GM19438 (cell line): ENCODE data around the gene FAR2.
"Not testable (repeated sequence)": the region's sequence is repeated elsewhere in the genome, so short reads cannot be mapped to it uniquely, and the experiment has no call there.

Source experiments
- ATAC-seq: cut with Tn5 transposase; IDR thresholded peaks from one replicate; pipeline ENCODE4 v1.9.1; 2021; ENCODE audit warnings: low read depth; ENCODE audit not compliant: unreplicated experiment

Gene FAR2

DNA sequence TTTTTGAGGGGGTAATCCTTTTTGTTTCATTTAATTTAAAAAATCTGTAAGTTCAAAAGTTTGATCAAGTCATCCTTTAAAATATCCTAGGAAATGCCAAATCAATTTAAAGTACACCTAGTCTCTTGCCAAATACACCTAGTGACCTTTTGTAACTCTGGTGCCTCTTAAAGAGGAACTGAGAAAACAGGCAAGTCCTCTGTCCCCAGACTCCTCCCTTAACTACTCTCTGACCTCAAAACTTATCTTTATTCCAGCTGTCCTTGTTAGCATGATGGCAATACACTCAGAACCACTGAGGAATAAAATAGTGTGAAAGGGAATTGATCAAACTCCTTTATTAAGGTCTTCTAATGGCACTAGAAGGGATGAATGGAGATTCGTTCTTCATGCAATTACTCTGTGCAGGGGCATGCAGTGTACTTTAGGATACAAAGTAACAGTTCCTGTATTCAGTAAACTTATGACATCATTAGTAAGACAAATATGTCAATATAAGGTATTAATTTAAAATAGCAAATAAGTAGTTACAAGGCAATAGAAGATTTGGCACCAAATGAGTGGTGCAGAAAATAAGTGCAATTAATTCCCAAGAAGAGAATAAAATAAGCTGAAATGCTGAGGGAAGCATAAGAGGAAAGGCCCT lies 3.3 kb downstream of the FAR2 start:
- peak; percentile 65 for ATAC-seq

DNA sequence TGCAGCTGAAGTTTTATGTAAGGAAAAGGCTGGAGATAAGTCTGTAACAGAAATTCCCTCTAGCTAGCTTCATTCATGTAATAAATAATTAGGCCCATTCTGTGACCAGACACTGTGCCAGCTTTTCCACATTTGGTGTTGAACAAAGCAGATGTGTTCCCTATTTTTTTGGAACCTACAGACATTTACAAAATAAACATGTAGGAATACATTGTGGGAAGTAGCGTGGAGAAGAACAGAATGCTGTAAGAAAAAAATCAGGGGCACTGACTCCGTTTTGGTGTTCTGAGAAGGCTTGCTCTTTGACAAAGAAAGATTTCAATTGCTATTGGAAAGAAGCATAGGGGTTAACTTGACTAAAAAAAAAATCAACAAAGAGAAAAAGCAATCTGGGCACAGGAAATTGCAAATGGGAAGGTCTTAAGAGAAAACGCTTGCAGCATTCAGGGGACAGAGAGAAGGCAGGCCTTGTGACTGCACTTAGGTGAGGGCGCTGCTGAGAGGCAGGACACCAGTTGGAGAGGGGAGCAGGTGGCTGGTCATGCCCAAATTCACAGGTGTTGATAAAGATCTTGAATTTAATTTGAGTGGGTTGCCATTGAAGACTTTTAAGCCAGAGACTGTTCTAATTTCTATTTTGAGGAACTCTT lies 4.0 kb downstream of the FAR2 start:
- no peak for ATAC-seq

- peak; percentile 44 for ATAC-seq
Measured at GRCh38 chr12:29155079-29155478, 6.0 kb downstream of the FAR2 start.

- no peak for ATAC-seq
Measured at GRCh38 chr12:29157486-29157946, 8.4 kb downstream of the FAR2 start.

GRCh38 chr12:29158115-29158763 lies 9.2 kb downstream of the FAR2 start:
- no peak for ATAC-seq

- ATAC-seq: no peak
Measured at GRCh38 chr12:29159661-29160060, 10.6 kb downstream of the FAR2 start.

GRCh38 chr12:29160230-29160629 lies 11.2 kb downstream of the FAR2 start:
- no peak for ATAC-seq

DNA sequence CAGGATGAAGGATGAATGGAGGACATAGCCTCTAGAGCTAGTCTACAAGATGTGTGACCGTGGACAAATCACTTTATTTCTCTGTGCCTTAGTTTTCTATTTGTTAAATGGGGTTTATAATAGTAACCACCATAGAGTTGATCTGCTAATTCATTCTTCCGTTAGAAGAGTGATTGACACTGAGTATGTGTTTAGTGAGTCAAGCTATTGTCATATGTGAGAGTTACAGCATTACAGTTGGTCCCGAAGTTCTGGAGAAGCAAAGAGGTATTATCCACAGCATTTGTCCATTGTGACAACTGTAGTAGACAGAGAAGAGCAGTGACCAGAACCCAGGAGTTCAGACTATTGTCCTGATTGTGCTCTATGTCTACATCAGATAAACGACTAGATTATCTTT lies 14.1 kb downstream of the FAR2 start:
- no peak for ATAC-seq

DNA sequence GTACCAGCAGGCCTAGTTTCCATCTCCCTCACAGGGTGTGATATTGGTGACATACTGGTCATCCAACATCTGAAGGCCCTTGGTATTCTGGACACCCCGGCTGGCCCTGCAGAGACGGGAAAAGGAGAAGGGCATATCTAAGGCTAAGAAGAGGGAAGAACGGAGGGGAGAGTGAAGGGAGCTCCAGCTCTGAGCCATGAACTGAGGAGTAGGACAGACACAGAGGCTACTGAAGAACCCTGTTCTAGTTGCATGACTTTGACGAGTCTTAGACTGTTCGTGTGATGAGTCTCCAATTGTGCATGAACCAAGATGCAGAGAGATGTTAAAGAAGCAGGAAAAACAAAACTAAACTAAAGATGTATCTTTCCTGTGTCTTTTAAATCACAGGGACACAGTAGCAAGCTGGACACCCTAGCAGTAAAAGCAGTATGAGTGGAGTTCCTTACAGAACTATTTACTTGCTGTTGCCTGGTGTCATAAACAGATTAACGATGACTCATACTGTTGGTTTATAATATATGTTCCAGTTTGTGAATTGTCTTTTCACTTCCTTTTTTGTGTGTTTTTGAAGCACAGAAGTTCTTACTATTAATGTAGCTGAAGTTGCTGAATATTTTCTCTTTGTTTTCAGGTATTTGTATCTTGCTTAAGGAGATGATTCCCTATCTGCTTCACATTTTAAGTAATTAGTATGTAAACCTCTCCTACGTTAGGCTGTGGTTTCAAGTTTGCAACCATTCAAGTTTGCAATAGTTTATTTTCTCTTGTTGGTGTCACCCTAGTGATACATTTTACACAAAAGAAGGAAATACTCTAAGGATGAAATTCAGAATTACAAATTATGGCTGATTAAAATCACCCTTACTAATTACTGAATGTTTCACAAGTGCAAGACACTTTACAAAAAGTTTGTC lies 15.7 kb downstream of the FAR2 start:
- peak; percentile 99 for ATAC-seq

GRCh38 chr12:29167445-29167844 lies 18.4 kb downstream of the FAR2 start:
- ATAC-seq: no peak

DNA sequence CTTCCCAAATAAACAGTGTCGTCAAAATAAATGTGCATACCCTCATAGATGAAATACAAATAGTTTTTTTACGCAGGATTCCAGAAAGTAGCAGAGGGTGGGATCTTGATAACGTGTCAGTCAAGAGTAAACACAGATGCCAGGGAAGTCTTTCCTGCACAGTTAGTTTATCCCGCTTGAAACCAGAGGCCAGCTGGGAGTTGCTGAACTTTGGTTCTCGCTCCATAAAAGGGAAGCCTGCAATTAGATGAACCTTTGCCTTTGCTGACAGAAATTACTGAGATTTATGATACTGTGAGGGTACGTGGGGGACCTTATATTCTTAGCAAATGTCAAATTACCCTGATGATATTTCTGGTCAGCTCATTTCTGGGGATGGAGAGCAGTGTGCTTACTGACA lies 18.9 kb downstream of the FAR2 start:
- no peak for ATAC-seq

- ATAC-seq: not testable (repeated sequence)
Measured at GRCh38 chr12:29169978-29170377, 20.9 kb downstream of the FAR2 start.

DNA sequence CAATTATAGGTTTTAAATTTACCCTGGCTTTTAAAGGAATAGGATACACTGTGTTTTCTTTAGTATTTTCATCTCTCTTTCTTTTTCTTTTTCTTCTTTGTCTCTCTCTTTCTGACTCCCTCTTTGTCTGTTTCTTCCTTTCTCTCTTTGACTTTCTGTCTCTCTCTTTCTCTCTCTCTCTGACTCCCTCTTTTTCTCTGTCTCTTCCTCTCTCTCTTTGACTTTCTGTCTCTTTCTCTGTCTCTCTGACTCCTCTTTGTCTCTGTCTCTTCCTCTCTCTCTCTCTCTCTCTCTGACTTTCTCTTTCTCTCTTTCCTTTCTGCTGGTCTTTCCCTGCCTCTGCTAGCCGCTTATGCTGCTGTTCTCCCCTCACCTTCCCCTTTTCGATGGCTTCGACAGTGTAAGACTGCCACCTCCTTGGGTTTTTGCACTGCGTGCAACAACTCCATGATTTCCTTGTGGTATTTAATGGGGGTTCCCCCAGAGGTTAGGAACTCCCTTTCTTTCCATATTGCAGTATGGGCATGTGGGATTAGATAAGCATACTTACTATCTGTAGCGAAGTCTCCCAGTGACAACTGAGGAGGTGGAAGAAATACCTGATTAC lies 21.5 kb downstream of the FAR2 start:
- ATAC-seq: not testable (repeated sequence)

DNA sequence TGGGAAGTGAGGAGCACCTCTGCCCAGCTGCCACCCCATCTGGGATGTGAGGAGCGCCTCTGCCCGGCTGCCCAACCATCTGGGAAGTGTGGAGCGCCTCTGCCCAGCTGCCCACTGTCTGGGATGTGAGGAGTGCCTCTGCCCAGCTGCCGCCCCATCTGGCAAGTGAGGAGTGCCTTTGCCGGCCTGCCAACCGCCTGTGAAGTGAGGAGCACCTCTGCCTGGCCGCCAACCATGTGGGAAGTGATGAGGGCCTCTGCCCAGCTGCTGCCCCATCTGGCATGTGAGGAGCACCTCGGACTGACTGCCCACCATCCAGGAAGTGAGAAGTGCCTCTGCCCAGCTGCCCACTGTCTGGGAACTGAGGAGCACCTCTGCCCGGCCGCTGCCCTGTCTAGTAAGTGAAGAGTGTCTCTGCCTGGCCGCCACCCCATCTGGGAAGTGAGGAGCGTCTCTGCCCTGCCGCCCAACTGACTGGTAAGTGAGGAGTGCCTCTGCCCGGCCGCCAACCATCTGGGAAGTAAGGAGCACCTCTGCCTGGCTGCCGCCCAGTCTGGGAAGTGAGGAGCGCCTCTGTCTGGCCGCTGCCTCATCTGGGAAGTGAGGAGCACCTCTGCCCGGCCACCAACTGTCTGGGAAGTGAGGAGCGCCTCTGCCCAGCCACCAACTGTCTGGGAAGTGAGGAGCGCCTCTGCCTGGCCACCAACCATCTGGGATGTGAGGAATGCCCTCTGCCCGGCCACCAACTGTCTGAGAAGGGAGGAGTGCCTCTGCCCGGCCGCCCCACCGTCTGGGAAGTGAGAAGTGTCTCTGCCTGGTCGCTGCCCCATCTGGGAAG lies 22.6 kb downstream of the FAR2 start:
- ATAC-seq: no peak

DNA sequence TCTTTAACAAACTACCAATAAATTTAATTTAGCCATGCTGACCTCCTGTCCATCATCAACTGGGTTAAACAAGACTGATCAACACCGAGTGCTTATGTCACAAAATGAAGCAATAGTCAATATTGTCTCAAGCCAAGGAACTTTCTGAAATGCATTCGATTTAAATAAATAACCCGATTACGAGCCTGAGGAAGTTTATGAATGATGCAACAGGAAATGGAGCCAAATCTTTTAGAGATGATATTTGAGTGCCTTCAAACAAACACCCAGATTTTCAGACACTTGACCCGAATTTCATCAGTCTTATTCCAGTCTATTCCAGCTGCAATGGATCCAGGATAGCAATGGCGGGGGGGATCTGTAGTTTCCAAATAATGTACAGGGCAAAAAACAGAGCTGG lies 27.9 kb downstream of the FAR2 start:
- no peak for ATAC-seq

DNA sequence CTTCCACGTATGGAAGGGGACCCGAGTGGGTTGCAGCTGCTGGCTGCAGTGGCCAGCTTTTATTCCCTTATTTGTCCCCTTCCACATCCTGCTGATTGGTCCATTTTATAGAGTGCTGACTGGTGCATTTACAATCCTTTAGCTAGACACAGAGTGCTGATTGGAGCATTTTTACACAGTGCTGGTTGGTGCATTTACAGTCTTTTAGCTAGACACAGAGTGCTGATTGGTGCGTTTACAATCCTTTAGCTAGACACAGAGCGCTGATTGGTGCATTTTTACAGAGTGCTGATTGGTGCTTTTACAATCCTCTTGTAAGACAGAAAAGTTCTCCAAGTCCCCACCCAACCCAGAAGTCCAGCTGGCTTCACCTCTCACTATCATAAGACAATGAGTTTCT lies 33.2 kb downstream of the FAR2 start:
- ATAC-seq: not testable (repeated sequence)

DNA sequence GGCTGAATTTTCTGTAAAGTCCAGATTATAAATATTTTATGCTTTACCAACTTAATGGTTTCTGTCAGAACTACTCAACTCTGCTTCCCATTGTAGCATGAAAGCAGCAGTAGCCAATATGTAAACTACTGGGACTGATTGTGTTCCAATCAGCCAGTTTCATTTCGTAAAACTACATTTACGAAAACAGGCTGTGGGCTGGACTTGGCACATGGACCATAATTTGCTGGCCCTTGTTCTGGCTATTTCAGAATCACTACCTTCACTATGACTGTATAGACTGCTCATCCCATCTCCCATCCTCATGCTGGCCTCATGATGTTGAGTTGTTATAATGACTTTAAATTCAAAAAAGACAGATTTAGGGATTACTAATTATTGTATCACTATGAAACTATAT lies 38.7 kb downstream of the FAR2 start:
- ATAC-seq: no peak

DNA sequence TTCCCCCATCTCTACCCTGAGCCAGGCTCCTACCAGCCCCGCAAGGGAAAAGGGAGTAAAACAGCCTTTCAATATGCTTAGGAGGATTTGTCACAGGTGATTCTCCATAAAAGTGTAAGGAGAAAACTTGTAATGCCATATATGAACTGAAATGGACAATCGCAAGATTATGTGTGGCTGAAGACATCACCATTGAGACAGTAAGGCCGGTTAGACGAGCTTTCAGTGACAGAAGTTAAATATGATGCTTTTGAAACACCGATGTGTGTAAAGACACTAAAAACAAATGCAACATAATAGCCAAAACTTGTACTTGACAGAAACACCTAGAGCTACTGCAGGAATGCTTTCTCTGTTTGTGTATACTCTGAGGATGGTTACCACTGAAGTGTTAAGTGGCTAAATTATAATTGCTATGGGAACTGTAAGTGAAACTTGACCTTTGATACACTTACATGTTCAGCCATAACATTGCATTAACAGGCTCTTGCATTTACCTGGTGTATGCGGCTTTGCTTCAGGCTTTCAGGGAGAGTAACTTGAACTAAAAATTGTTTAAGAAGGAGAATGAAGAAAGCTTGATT lies 42.3 kb downstream of the FAR2 start:
- ATAC-seq: no peak

DNA sequence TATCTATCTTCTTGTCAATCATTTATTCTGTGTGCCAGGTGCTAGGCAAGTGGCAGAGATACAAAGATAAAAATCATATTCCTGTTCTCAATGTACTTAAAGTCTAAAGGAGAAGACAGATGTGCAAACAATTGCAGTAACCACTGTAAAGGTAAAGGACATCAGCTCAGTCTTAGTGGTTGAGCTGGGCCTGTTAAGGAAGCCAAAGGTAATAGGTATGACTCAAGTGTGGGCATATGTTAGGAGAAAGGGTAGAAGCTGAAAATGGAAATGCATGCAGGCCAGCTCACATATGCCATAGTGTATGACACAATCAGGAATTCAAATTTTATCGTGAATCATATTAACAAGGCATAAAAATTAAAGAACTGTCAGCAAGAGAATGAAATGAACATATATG lies 49.8 kb downstream of the FAR2 start:
- ATAC-seq: no peak
